NCI-H2171 treated with DMSO at 0.1 percent for 48 hours (cell line): ENCODE data around the gene TLNRD1.

Source experiments
- DNase-seq: peaks from one replicate; lab custom pipeline; 2025; lab: John Stamatoyannopoulos, UW

The TLNRD1 gene

DNA sequence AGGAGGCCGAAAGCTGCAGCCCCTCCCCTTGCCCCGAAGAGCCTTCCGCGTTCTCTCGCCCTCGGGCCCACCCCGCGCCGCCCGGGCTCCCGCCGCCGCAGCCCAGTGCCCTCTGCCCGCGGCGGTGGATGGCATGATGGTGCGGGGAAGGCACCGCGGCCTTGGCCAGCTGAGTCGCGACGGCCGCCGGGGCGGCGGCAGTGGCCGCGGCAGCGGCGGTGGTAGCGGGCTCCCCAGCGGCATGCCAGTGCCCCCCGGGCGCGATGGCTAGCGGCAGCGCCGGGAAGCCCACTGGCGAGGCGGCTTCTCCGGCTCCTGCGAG is 1.2 kb downstream of the TLNRD1 start:
- no peak for DNase-seq

DNA sequence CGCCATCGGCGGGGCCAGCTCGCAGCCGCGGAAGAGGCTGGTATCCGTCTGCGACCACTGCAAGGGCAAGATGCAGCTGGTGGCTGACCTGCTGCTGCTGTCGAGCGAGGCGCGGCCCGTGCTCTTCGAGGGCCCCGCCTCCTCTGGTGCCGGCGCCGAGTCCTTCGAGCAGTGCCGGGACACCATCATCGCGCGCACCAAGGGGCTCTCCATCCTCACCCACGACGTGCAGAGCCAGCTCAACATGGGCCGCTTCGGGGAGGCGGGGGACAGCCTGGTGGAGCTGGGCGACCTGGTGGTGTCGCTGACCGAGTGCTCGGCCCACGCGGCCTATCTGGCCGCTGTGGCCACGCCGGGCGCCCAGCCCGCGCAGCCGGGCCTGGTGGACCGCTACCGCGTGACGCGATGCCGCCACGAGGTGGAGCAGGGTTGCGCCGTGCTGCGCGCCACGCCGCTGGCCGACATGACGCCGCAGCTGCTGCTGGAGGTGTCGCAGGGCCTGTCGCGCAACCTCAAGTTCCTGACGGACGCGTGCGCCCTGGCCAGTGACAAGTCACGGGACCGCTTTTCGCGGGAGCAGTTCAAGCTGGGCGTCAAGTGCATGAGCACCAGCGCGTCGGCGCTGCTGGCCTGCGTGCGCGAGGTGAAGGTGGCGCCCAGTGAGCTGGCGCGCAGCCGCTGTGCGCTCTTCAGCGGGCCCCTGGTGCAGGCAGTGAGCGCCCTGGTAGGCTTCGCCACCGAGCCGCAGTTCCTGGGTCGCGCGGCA is 1.8 kb downstream of the TLNRD1 start:
- DNase-seq: no peak

DNA sequence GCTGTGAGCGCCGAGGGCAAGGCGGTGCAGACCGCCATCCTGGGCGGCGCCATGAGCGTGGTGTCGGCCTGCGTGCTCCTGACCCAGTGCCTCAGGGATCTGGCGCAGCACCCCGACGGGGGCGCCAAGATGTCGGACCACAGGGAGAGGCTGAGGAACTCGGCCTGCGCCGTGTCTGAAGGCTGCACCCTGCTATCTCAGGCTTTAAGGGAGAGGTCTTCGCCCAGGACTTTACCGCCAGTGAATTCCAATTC is 2.3 kb downstream of the TLNRD1 start:
- DNase-seq: no peak

DNA sequence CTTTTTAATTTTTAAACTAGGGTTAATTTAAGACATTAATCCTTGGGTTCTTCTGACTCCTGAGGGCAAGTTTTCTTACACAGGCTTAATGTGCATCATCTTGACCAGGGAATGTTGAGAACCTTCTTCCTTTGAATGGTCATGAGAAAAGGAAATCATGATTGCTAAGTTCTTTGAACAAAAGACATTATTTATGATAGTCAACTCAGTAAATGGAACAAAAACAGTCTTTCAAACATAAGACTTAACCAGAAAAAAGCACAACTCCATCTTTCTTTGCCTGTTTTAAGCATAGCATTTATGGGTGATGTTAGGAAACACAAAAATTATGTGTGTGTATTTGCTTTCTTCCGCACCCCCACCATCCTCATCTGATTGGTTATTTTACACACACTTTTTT is 5.4 kb downstream of the TLNRD1 start:
- DNase-seq: no peak

DNA sequence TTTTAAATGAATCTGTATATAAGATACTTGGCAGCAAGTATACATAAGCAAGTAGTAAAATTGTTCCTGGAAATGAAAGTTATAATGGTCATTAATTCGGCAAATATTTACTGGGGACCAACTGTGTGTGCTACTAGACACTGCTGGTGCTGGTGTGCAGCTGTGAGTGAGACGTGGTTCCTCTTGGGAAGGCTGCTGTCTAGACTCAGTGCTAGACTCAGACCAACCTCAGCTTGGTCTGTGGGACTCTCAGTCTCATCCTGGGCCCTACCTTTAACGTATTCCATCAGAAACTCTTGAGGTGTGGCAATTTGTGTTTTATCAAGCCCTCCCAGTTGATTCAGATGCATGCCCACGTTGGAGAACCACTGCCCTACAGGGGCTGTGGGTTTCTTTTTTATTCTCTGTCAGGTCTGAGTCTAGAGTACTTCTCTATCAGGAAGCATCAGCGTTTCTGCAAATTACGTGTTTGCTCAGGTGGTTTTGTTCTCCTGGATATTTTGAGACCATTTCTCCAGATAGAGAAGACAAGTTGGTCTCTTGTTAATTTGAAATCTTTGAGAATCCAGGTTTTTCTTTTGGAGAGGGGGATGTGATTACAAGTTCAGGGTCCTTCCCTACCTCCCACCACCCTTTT is 6.8 kb downstream of the TLNRD1 start:
- DNase-seq: no peak

DNA sequence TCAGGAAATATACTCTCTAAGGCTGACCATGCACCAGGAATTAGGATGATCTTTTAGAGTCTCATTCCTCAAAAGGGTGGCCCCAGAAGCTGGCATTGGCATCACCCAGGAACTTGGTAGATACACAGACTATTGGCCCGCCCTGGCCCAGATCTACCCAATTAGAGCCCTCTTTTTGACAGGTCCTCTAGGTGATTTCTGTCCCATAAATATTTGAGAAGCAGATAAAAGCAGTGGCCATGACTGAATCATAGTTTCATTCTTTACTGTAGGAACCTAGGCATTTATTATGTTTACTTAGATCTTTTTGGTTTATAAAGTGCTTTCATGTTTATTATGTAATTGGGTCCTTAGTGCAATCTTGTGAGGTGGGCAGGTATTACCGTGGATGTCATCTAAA is 7.6 kb downstream of the TLNRD1 start:
- DNase-seq: no peak

DNA sequence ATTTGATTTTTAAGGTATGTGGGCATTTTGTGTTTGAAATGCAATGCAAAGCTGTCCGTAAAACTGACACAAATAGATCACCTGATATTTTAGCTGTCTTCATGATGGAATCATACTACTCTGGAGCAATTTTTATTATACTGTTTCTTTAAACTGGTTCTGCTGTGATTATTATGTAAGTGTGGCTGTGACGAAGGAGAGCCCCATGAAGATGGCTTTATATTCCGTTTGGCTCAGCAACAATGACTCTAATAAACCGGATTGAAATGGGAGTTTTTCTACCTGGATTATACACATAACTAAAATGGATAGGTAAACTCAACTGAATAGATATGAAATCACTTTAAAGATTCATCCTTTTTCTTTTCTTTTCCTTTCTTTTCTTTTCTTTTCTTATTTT is 9.4 kb downstream of the TLNRD1 start:
- no peak for DNase-seq

DNA sequence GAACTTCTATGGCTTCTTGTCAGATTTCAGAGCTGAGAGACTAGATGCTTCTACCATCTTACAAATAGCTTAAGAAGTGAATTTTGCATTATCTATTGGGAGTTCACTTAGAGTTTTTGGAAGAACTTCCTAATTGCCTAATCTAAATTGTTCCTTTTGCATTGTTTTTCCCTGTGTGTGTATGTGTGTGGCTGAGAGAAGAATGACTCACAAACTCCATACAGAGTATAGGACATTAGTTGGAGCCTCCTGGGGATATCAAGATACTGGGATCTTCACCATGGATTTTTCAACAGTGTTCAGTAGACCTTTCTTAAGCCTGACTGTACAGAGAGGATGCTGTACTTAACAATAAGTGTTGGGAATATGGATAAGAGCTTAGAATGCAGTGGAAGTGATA is 10.9 kb downstream of the TLNRD1 start:
- no peak for DNase-seq

DNA sequence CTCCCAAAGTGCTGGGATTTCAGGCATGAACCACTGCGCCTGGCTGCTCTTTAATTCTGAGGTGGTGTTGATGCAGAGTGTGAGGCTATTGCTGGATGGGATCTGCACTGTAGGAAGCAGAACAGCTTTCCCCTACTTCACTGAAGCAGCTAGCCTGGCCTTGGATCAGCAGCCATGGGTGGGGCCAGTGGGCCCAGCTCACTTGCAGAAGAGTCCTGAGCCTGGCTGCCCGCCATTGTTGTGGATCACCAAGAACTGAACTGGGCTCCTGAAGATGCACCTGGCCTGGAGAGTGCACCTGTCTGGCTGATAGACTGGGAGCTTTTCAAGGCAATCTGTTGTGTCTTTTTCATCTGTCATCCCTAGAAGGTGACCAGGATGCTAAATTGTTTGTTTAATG is 11.9 kb downstream of the TLNRD1 start:
- DNase-seq: no peak

DNA sequence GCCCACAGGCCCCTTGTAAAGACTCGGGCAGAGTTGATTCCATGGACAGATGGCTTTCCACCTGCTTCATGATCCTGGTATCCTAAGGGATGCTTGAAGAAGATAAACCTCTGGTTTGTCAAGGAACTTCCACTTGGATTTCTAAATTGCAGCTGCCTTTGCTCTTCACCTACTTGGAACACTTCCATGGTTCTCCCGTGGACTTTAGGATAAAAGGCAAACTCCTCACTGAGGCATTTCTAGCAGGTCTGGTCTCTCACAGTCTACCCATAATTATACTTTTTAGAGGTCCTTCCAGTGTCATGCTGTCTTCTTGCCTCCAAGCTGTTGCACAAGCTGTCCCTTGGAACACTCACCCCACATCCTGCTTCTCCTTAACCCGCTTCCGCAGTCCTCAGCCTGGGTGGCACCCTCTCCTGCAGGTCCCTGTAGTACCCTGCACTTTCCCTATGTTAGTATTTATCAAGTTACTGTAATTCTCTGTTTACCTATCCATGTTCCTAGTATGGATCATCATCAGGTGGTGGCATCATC is 12.7 kb downstream of the TLNRD1 start:
- DNase-seq: no peak

DNA sequence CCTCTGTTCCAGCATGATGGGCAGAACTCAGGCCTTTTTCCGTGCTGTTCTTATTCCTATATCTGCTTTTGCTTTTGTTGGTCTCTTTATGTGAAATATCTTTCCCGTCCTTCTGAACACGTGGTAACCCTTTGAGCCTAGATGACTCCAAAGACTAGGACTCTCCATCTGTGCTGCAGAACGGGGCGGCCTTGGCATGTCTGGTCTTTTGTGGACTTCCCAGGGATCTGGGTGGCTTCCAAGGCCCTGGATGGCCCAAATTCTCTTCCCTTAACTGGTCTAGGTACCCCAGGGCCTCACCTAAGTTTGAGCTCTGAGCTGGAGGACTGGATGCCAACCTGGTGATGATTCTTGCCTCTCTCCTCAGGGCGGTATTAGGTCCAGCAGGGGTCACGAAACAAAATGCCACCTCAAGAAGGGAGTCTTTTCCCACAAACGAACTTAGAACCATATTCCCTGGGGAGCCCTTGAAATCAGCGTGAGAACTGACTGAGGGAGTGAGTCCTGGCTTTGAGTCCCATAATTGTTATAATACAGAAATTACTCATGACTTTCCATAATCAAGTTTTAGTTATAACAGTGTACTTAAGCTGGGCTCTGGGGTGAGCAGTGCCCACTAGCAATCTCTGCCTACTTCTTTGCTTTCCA is 13.8 kb downstream of the TLNRD1 start:
- no peak for DNase-seq

DNA sequence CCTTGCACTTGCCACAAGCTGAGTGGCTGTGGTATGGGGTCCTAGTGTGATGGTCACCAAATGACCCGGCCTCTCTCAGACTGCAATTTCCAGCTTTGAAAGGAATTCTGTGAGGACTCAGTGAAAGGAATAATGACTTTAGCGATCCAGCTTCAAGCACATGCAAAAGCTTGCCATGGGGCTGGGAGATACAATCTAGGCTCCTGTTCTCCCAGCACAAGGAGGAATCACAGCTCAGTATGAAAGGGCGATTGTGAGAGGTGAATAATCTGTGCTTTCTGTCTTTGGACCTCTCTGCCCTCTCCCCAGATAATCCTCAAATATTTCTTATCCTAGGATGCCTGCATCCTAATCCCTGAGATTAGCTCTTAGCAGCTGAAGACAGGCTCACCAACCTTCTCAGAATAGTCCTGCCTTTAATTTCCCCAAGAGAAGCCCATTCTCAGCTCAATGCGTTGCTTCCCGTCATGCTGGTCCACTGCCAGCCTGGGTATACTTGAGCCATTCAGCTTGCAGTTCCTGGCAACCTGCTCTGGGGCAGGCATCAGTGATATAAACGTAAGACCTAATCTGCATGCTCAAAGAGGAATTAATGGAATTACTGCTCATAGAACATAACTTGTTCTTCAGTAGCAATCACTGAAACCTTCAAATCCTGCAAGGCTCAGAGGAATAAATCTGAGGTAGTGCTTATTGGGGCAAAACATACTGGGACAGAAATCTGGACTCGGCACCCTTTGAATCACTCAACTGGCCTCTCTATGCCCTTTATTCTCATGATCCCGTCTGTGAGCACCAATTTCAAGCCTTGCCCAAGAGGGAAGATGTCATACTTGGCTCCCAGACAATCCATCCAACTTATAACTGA is 15.1 kb downstream of the TLNRD1 start:
- DNase-seq: no peak

DNA sequence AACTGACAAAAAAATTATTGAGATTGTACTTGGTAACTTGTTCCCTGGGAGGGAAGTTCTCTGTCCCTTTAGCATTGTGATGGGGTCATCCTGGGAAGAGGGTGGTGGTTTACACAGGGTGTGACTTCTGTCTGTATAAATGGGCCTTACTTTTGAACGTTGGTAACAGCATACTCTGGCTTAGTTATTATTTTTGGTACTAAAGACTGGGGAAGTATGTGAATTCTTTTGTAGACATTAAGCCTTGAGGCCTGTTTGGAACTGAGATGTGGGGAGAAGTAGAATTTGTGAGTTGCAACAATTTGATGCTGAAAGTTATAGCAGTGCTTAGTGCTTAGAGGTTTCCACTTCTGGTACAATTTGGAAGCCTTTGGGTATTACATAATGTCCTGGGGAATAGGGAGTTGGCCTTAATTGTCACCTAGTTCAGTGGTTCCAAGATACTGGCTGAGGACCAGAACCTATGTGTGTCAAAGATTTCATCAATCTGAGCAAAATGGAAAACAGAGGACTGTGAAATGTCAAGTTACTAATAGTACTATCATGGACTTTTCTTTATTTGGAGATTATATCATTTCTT is 15.9 kb downstream of the TLNRD1 start:
- DNase-seq: no peak

DNA sequence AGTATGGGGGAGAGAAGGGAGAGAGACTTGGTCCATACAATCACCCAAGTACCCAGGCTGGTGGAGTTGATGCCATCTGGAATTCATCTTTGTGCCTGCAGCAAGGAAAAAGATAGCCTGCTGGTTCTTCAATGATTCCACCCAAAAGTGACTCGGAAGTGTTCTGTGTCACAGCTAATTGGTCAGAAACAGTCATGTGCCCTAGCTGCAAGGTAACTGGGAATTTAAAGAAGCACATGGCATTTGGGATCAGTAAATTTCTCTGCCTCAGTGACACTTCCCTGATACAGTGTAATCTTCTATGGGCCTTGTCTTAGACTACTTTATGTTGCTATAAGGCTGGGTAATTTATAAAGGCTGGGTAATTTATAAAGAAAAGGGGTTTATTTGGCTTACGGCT is 17.5 kb downstream of the TLNRD1 start:
- DNase-seq: no peak

DNA sequence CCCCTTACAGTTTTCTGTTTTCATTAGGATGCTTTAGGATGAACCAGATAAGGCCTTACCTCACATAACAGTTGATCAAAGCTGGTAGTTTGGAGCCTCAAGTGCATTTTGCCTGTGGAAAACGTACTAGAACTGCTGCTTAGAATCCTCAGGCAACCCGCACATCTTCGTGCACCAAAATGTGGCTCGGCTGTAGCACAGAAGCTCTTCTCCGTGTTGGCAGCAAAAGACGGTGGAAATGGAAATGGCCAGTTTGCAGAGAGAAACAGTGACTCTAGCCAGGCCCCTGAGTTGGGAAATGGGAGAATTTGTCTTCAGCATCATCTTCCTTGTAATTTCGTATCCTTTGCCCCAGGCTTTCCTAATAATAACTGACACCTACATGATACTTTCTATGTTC is 20.6 kb downstream of the TLNRD1 start:
- DNase-seq: no peak

DNA sequence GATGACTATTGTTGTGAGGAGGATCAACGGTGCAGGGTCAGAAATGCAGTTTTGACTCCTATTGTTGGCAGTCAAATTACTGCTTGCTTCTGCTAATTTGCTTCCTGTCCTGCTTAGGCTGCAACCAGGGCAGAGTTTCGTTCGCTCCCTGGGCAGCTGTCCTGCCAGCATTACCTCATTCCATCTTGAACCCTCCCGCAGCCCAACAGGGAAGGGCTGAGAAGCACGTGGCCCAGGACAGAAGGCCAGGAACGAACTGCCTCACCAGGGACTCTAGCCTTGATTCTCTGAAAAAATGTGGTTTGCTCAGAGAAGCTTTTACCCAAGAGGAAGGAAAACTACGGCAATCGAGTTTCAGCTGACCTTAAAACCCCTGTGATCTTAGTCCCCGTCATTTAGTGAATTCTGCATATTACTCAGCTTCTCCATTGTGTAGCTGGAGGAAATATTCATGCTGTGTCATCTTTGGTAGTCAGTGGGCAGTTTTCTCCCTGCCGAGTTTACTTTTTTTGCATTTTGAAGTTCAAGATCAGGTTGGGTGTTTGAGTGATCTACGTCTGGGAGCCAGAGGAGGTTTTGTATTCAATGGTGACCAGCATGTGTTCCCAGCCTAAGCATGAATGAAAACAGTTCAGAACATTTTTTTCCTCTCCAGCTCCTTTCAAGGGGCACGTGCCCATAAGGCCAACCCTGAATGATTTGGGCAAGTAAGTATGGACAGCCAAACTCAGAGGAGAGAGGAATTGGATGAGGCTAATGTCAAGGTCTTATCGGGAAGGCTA is 23.0 kb downstream of the TLNRD1 start:
- no peak for DNase-seq

DNA sequence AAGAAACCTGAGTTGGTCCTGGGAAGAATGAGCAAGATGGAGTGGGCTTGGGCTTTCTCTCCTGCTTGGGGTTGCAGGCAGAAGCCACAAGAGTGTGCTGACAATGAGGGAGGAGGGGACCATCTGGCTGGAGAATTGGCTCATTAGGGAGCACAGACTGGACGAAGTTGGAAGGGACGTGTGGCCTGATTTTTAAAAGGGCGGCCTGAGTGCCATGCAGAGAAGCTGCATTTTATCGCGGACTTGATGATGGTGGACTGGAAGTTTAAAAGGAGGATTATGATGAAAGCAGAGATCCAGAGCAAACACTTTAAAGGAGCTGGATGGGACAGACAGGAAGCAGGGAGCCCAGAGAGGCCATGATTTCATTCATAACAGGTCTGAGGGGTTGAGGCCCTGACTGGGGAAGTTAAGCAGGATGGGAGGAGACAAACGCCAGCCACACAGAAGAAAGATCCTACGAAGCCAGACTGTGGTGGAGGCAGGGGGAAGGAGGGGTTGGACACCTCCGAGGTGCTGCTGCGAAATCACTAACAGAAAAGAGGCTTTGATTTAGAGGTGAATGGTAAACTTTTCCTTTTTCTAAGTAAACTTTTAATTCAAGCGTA is 23.6 kb downstream of the TLNRD1 start:
- DNase-seq: no peak

DNA sequence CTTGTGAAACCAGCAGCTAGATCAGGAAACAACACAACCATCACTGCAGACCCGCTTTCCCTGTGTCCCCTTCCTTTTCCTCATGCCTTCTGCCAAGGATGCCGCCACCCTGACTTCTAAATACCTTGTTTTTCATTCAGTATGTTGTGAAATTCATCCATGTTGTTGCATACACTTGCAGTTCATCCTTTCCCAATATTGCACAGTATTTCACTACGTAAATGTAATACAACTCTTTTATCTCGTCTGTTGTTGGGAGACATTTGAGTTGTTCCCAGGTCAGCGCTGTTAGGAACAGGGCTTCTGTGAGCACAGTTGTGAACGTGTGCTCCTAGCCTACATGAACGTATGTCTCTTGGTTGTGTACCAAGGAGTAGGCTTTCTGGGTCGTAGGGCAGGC is 24.2 kb downstream of the TLNRD1 start:
- DNase-seq: no peak

DNA sequence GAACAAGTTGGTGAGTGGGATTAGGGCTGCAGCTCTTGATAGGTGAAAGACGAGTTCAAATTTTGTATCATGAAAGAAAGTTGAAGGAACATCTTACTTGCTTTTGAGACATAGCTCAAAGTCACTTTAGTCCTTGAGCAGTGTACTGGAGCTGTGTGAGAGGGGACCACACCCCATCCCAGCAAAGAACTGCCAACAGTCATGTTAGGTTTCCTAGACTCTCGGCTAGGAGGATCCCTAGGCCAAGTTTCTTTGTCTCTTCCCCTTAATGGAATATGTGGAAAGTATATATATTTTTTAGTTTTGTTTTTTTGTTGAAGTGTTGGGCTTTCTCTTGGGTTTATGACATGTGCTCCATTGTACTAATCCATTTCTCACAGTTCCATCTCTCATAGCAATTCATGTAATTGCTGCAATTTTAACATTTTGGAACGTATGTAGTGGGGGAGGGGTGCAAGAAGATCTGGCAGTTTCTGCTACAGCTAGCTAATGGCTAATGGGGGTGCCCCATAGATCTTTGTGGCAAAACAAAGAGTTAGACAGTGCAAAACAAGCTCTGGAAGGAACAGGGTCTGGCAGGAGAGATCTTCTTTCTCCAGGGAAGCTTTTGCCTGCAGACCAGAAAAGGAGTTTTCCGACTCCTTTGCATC is 25.1 kb downstream of the TLNRD1 start:
- DNase-seq: no peak

DNA sequence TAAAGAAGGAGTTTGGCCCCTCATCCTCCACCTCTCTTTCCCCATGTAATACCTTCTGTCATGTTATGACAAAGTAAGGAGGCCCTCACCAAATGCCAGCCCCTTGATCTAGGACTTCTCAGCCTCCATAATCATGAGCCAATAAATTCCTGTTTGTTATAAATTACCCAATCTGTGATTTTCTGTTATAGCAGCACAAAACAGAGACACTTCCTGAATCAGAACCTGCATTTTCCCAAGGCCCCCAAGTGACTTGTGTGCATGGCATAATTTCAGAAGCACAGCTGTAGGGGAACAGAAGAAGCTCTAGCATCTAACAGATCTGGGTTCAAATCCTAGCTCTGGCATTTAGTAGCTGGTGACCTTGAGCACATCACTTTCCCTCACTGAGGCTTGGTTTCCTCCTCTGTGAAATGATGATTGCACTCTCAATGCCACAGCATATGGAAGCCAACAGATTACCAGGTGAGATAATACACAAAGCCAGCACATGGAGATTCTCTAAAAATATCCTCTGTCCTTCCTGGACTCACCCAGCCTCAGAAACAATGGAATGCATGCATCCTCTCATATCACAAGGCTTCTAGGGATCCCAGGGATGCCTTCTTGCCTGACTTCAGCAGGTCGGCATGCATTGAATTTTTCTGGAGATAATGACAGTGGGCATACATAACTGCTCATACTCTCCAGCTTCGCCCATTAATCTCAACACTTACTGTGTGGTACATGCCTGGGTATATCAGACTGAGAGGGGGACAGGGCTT is 26.3 kb downstream of the TLNRD1 start:
- DNase-seq: no peak
